ENCODE measurements around the gene MICAL3. TPM values are rescaled to one million over a fixed set of nuclear protein-coding genes. Genes with fewer than 3 reads are reported as not detected.
"Not testable (repeated sequence)": the region's sequence is repeated elsewhere in the genome, so short reads cannot be mapped to it uniquely, and the experiment has no call there.

Gene MICAL3
- total and polyA plus RNA-seq, 2 of the 8 experiments (the other 6 are each of a cell fraction or from before 2014, with no cell fraction given): 8.3 to 41.8 TPM

DNA sequence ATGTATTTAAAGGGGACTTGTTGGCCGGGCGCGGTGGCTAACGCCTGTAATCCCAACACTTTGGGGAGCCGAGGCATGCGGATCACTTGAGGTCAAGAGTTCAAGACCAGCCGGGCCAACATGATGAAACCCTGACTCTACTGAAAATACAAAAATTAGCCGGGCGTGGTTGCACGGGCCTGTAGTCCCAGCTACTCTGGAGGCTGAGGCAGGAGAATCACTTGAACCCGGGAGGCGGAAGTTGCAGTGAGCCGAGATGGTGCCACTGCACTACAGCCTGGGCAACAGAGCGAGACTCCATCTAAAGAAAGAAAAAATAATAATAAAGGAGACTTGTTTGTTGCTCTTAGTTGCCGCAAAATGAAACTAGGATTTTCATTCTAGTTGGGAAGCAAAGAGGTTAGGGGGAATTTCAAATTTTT is 22.5 kb downstream of the MICAL3 start:
- H2AFZ ChIP-seq (ENCODE audit: low read length): not testable (repeated sequence)

More for the DNA sequence above, 22.5 kb downstream of the MICAL3 start:
- H2BK5ac ChIP-seq (ENCODE audit: low read depth, low read length); H3K79me1 ChIP-seq (ENCODE audit: low read depth, low read length); H4K5ac ChIP-seq (ENCODE audit: insufficient read length, low read depth, low read length); H3K9ac ChIP-seq (replicated peaks in 1 of 4; ENCODE audit: extremely low read depth in 1 of 4, low read depth in 3 of 4, low read length in 3 of 4); H3K4ac ChIP-seq (replicated peaks; ENCODE audit: insufficient read length, low read depth, low read length); H3K36me3 ChIP-seq (ENCODE audit: control insufficient read depth in 2 of 4, insufficient read depth in 4 of 4, low read length in 3 of 4); H3K27ac ChIP-seq (ENCODE audit: low read depth, low read length); H3K23me2 ChIP-seq (ENCODE audit: low read depth, low read length); H3K9me3 ChIP-seq (ENCODE audit: insufficient read depth in 2 of 2, low read depth in 1 of 2, low read length in 1 of 2); H3K23ac ChIP-seq (ENCODE audit: insufficient read length); POLR2A ChIA-PET (ENCODE audit: partially characterized antibody); H2AK5ac ChIP-seq (ENCODE audit: low read depth, low read length); H3K18ac ChIP-seq (ENCODE audit: extremely low read depth, low read length); H3K27me3 ChIP-seq (replicated peaks in 1 of 4; ENCODE audit: control insufficient read depth in 3 of 4, extremely low read depth in 1 of 4, insufficient read depth in 3 of 4, low read length in 3 of 4); H2BK20ac ChIP-seq (ENCODE audit: low read length); H2BK15ac ChIP-seq (ENCODE audit: low read length); H3K56ac ChIP-seq (replicated peaks; ENCODE audit: insufficient read length, low read depth, low read length); H2BK12ac ChIP-seq (ENCODE audit: low read depth, low read length); H4K91ac ChIP-seq (replicated peaks; ENCODE audit: insufficient read length, low read length); H3K4me3 ChIP-seq (ENCODE audit: extremely low read depth in 1 of 4, insufficient read depth in 2 of 4, low read depth in 3 of 4, low read length in 4 of 4); H3K14ac ChIP-seq (ENCODE audit: insufficient read length); H4K8ac ChIP-seq (ENCODE audit: extremely low read depth, insufficient read depth, low read length); H2BK120ac ChIP-seq (replicated peaks; ENCODE audit: low read depth, low read length); DNase-seq (ENCODE audit: low read depth in 1 of 2, low spot score in 2 of 2); H3K4me1 ChIP-seq (replicated peaks in 1 of 4; ENCODE audit: control insufficient read depth in 3 of 4, insufficient read depth in 4 of 4, low read length in 3 of 4); FAIRE-seq: not testable (repeated sequence)
- 55% methylated on average over 15 of the region's 15 CpGs; no CpG with 5 or more reads in 1 of the 2 experiments for WGBS, 2 experiments (ENCODE audit: extremely low coverage in 1 of 2, insufficient coverage in 1 of 2, insufficient read length in 1 of 2, insufficient replicate concordance in 2 of 2, low coverage in 1 of 2, low lambda C conversion rate in 2 of 2, missing lambda C conversion rate in 1 of 2)
- Histone ChIP-seq H4K20me1 (replicated peaks in 1 of 2; ENCODE audit: control insufficient read depth in 1 of 2, insufficient read depth in 2 of 2, low read length in 2 of 2) (peaks cover 6 to 13% of the 10 kb centered on the region in 2 experiments), H3K79me2 (ENCODE audit: control insufficient read depth in 1 of 2, insufficient read depth in 2 of 2, low read length in 2 of 2) (peaks cover 14 to 31% of the 10 kb centered on the region in 2 experiments), H3K4me2 (ENCODE audit: insufficient read depth in 1 of 2, low read depth in 2 of 2, low read length in 2 of 2) (peak overlapping the region in 1 of 2 experiments; percentile 43; a peak in 1 of 4 replicates)
- CTCF ChIA-PET (ENCODE audit: partially characterized antibody): interaction anchor here (0.9 to 3.2 kb wide), 3 partner anchors 13 to 112 kb away, joined by 3 to 21 read pairs (median 3); no protein-coding TSS in a partner anchor
- TF ChIP-seq KDM1A (IDR thresholded peaks at IDR 0.05; ENCODE audit: borderline replicate concordance, low read length): peak; percentile 69; the same call in 1 of the 2 replicates
- TF ChIP-seq, protein P1, sequence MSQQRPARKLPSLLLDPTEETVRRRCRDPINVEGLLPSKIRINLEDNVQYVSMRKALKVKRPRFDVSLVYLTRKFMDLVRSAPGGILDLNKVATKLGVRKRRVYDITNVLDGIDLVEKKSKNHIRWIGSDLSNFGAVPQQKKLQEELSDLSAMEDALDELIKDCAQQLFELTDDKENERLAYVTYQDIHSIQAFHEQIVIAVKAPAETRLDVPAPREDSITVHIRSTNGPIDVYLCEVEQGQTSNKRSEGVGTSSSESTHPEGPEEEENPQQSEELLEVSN (IDR thresholded peaks at IDR 0.05): 0 out of 2 replicates have a peak, but pooled peaks have one; percentile 3
